Endothelial cell of umbilical vein (primary cell): Measurements from ENCODE around the gene LSR. TPM values are rescaled to one million over a fixed set of nuclear protein-coding genes. Genes with fewer than 3 reads are reported as not detected.

Experiments
- BruUV-seq: library from RNA; stranded (reverse); fragments of 400-500 nt; replicated peaks from 2 replicates; lab custom pipeline; 2021; lab: Mats Ljungman, UMichigan
- CTCF ChIA-PET: fragments of 300-600, 350-600 bp; sonication (Branson Sonifier 250); formaldehyde crosslinking; loops from one replicate; lab custom pipeline; 2021; ENCODE audit warnings: antibody characterized with exemption, inconsistent platforms; lab: Charles Lee
- POLR2A ChIA-PET: fragments of 300-600, 350-600 bp; sonication (Branson Sonifier 250); formaldehyde crosslinking; loops from one replicate; lab custom pipeline; 2021; ENCODE audit warnings: antibody characterized with exemption, inconsistent platforms; lab: Charles Lee
- DNase-seq: peaks from one replicate; pipeline ENCODE4 v3.0.0-alpha.2; 2011; ENCODE audit warnings: low read depth, low spot score
- FAIRE-seq: peaks from 2 replicates; lab custom pipeline; 2011; peaks lifted over from hg19 to GRCh38; lab: Jason Lieb, UNC
- H2AFZ ChIP-seq: 2 replicates; pipeline ENCODE4 v1.6.0; 2012; ENCODE audit warnings: low read depth, low read length, control low read depth, inconsistent platforms
- H3K27ac ChIP-seq: 2 replicates; pipeline ENCODE4 v1.5.1; 2011; ENCODE audit warnings: low read depth, mild to moderate bottlenecking, control low read depth, low read length, moderate library complexity; ENCODE audit not compliant: insufficient read depth
- H3K27me3 ChIP-seq, 2 experiments: 2 replicates each; pipeline versions ENCODE4 v1.6.0 to v1.6.1; 2011; ENCODE audit warnings: low read length in 2 of 2, mixed read lengths in 1 of 2; ENCODE audit not compliant: control insufficient read depth in 2 of 2, insufficient read depth in 2 of 2
- H3K36me3 ChIP-seq, 2 experiments: 2 replicates in 1 of 2; 3 replicates in 1 of 2; pipeline ENCODE4 v1.5.1; 2011; ENCODE audit warnings: low read length in 2 of 2, mild to moderate bottlenecking in 1 of 2, moderate library complexity in 1 of 2; ENCODE audit not compliant: control insufficient read depth in 2 of 2, insufficient read depth in 2 of 2; ENCODE audit errors: extremely low read depth in 1 of 2
- H3K4me1 ChIP-seq: 3 replicates; pipeline ENCODE4 v1.5.1; 2011; ENCODE audit warnings: mild to moderate bottlenecking, low read length; ENCODE audit not compliant: control insufficient read depth, insufficient read depth; ENCODE audit errors: extremely low read depth
- H3K4me2 ChIP-seq: 2 replicates; pipeline ENCODE4 v1.6.1; 2011; ENCODE audit warnings: low read length, control low read depth, mixed read lengths; ENCODE audit not compliant: insufficient read depth
- H3K4me3 ChIP-seq, 3 experiments: fragments of 200-600 bp in 1 of 3; sonication (generic), shearing (Covaris generic) in 1 of 3; replicated peaks in 1 of 3; 2 replicates each; pipeline ENCODE4 v1.5.1; 2011 to 2016; ENCODE audit warnings: control low read depth in 3 of 3, low read length in 3 of 3, mild to moderate bottlenecking in 2 of 3, inconsistent platforms in 1 of 3, low read depth in 1 of 3, moderate library complexity in 1 of 3; ENCODE audit not compliant: insufficient read depth in 1 of 3
- H3K79me2 ChIP-seq: 2 replicates; pipeline ENCODE4 v1.6.0; 2012; ENCODE audit warnings: low read length, inconsistent platforms; ENCODE audit not compliant: control insufficient read depth, insufficient read depth
- H3K9ac ChIP-seq: replicated peaks from 2 replicates; pipeline ENCODE3; 2011; ENCODE audit warnings: low read length, control low read depth; ENCODE audit not compliant: insufficient read depth; ENCODE audit errors: extremely low read depth
- H3K9me1 ChIP-seq: replicated peaks from 3 replicates; pipeline ENCODE4 v1.6.0; 2011; ENCODE audit warnings: mild to moderate bottlenecking, low read length; ENCODE audit not compliant: control insufficient read depth, insufficient read depth; ENCODE audit errors: extremely low read depth
- H3K9me3 ChIP-seq: replicated peaks from 2 replicates; pipeline ENCODE4 v1.5.1; 2012; ENCODE audit warnings: low read length, inconsistent platforms; ENCODE audit not compliant: control insufficient read depth, insufficient read depth
- H4K20me1 ChIP-seq: replicated peaks from 2 replicates; pipeline ENCODE3; 2011; ENCODE audit warnings: mild to moderate bottlenecking, low read length; ENCODE audit not compliant: control insufficient read depth, insufficient read depth; ENCODE audit errors: extremely low read depth
- CTCF ChIP-seq, 2 donors: IDR thresholded peaks; 1 replicate in 1 of 2; 2 replicates in 1 of 2; pipeline ENCODE4 v1.5.1; 2011; ENCODE audit warnings: low read length in 2 of 2, mild to moderate bottlenecking in 2 of 2, moderate library complexity in 2 of 2, control low read depth in 1 of 2, inconsistent platforms in 1 of 2, low read depth in 1 of 2; ENCODE audit not compliant: insufficient read depth in 1 of 2; ENCODE audit errors: extremely low read depth in 1 of 2
- EZH2 ChIP-seq: IDR thresholded peaks from 2 replicates; pipeline ENCODE4 v1.6.1; 2012; ENCODE audit warnings: borderline replicate concordance, low read depth, mild to moderate bottlenecking, moderate library complexity, low read length, inconsistent platforms; ENCODE audit not compliant: severe bottlenecking
- FOS ChIP-seq: IDR thresholded peaks from 2 replicates; pipeline ENCODE4 v1.6.1; 2011; ENCODE audit warnings: mild to moderate bottlenecking, low read length, moderate library complexity, borderline replicate concordance; ENCODE audit not compliant: insufficient read depth
- GATA2 ChIP-seq: IDR thresholded peaks from 2 replicates; pipeline ENCODE4 v1.7.0; 2011; ENCODE audit warnings: low read depth, mild to moderate bottlenecking, moderate library complexity, mixed read lengths, low read length; ENCODE audit not compliant: insufficient read length, insufficient read depth
- JUN ChIP-seq: IDR thresholded peaks from 2 replicates; pipeline ENCODE4 v1.6.1; 2011; ENCODE audit warnings: borderline replicate concordance, low read depth; ENCODE audit not compliant: insufficient read length, insufficient read depth
- MYC ChIP-seq: IDR thresholded peaks from one replicate; pipeline ENCODE4 v1.6.1; 2011; ENCODE audit warnings: mild to moderate bottlenecking, low read depth, low read length
- POLR2A ChIP-seq: IDR thresholded peaks from 2 replicates; pipeline ENCODE4 v1.6.1; 2012; ENCODE audit warnings: low read depth, mild to moderate bottlenecking, control low read depth, low read length
- POLR2AphosphoS5 ChIP-seq: IDR thresholded peaks from 2 replicates; pipeline ENCODE4 v1.6.1; 2012; ENCODE audit warnings: low read depth, mild to moderate bottlenecking, control low read depth, low read length, moderate library complexity; ENCODE audit not compliant: insufficient read depth
- dilution Hi-C: fragments of 300-500 bp; cut with MboI; formaldehyde crosslinking; loops from one replicate; pipeline ENCODE4 v1.15.0; 2019; ENCODE audit warnings: low sequenced_read_pairs; ENCODE audit not compliant: extremely low pct_ligation_motif_present
- intact Hi-C: fragments of 100-400 bp; cut with micrococcal nuclease; formaldehyde crosslinking; loops from one replicate; pipeline ENCODE4 v1.10.0; 2022
- polyA plus RNA-seq, 4 experiments: library from polyadenylated mRNA; depleted of rRNA in 3 of 4; stranded (reverse) in 3 of 4; unstranded in 1 of 4; fragments of >200 nt; gene quantifications; 2 replicates each; pipeline versions ENCODE4 v1.2.1 to v1.2.3, GENCODE V29; 2011 to 2012; ENCODE audit warnings: missing spikeins in 1 of 4
- total RNA-seq: library from RNA; stranded (reverse); gene quantifications from 2 replicates; pipeline ENCODE4 v1.2.3, GENCODE V29; 2021
- TF ChIP-seq, protein P1 (sequence below): IDR thresholded peaks from 2 replicates; pipeline ENCODE4 v1.6.1; 2011; ENCODE audit not compliant: insufficient read depth, insufficient read length

LSR gene
- total and polyA plus RNA-seq, 2 donors (not counting 3 experiments of a cell fraction or from before 2014, with no cell fraction given) = 0.76 to 1.0 TPM

- Histone ChIP-seq H3K9me3 (no peaks in the 10 kb centered on the region), H3K9me1 (no peaks in the 10 kb centered on the region), H3K27ac (no peak overlapping the region), H3K4me3 (no peak overlapping the region), H3K27me3 (no peaks in the 10 kb centered on the region), H3K9ac (no peak overlapping the region), H4K20me1 (no peaks in the 10 kb centered on the region), H2AFZ (no peak overlapping the region), H3K4me1 (no peaks in the 10 kb centered on the region), H3K4me2 (no peak overlapping the region), H3K79me2 (no peaks in the 10 kb centered on the region), H3K36me3 (no peaks in the 10 kb centered on the region)
- CTCF ChIA-PET = no interaction called here
- POLR2A ChIA-PET = no interaction called here
- no TSS peak for BruUV-seq
- dilution Hi-C loops = no loop called here
- intact Hi-C loops = no loop called here
- TF ChIP-seq GATA2 (no peak), EZH2 (no peak), JUN (no peak), CTCF (IDR thresholded peaks at IDR 0.05; ENCODE audit: extremely low read depth in 1 of 2, insufficient read depth in 1 of 2, low read depth in 1 of 2, low read length in 2 of 2) (no peak), POLR2A (no peak), MYC (no peak), FOS (no peak), POLR2AphosphoS5 (no peak)
- TF ChIP-seq, protein P1, sequence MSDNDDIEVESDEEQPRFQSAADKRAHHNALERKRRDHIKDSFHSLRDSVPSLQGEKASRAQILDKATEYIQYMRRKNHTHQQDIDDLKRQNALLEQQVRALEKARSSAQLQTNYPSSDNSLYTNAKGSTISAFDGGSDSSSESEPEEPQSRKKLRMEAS = no peak
- DNase-seq (no peak), FAIRE-seq (no peak)
Measured at GRCh38 chr19:35302446-35302845, 53.6 kb downstream of the LSR start.
